Fibroblast of the aortic adventitia (primary cell): Measurements from ENCODE around the gene RASSF8. TPM values are rescaled to one million over a fixed set of nuclear protein-coding genes. Genes with fewer than 3 reads are reported as not detected.

ENCODE experiments used
- DNase-seq: peaks from one replicate; pipeline ENCODE4 v3.0.0-alpha.2; 2010; ENCODE audit warnings: low read depth
- H3K4me3 ChIP-seq: 2 replicates; pipeline ENCODE4 v1.5.1; 2011; ENCODE audit warnings: low read depth, mild to moderate bottlenecking, control low read depth, low read length, moderate library complexity
- total RNA-seq: library from RNA; depleted of rRNA; stranded (reverse); fragments of >200 nt; gene quantifications from 2 replicates; pipeline ENCODE4 v1.2.3, GENCODE V29; 2012; ENCODE audit warnings: low replicate concordance
- TF ChIP-seq, protein P1 (sequence below): IDR thresholded peaks from 2 replicates; pipeline ENCODE4 v1.5.1; 2011; ENCODE audit warnings: mild to moderate bottlenecking, low read length, control low read depth, inconsistent platforms; ENCODE audit not compliant: insufficient read depth

Gene RASSF8
- total RNA-seq, 1 donor = 128 TPM

DNA sequence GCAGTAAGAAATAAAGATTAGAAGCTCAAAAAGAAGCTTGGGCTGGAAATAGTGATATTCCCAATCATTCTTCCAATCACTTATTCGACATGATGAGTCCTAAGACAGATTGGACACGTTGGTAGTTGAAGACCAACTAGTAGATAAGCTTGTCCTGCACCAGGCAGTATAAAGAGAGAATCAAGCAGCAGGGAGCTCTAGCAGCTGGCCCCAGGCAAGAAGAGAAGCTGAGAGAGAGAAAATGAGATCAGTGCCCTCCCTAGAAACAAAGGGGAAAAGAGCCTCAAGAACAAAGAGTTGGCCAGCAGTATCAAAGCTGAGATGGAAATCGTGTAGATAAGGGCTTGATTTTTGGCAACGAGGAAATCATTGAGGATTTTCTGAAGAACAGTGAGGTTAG, 20.6 kb downstream of the RASSF8 start:
- peak; percentile 46 for DNase-seq
- TF ChIP-seq, protein P1, sequence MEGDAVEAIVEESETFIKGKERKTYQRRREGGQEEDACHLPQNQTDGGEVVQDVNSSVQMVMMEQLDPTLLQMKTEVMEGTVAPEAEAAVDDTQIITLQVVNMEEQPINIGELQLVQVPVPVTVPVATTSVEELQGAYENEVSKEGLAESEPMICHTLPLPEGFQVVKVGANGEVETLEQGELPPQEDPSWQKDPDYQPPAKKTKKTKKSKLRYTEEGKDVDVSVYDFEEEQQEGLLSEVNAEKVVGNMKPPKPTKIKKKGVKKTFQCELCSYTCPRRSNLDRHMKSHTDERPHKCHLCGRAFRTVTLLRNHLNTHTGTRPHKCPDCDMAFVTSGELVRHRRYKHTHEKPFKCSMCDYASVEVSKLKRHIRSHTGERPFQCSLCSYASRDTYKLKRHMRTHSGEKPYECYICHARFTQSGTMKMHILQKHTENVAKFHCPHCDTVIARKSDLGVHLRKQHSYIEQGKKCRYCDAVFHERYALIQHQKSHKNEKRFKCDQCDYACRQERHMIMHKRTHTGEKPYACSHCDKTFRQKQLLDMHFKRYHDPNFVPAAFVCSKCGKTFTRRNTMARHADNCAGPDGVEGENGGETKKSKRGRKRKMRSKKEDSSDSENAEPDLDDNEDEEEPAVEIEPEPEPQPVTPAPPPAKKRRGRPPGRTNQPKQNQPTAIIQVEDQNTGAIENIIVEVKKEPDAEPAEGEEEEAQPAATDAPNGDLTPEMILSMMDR = no peak
- H3K4me3 ChIP-seq = no peak overlapping the region

DNA sequence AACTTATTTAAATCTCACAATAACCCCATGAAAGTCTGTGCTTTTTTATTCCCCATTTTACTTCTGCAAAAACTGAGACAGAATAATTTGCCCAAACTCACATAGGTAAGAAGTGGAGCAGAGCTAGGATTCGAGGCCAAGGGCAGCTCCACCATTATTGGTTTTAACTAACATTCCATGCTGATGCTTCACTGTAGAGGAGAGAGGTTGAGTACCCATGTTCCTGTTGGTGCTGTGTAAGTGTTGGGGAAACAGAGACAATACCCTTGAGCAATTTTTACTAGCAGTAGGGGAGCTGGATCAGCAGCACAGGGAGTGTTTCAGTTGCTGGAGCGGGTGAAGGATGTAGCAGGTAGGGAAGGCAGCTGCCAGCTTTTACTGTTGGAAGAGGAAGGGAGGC, 21.1 kb downstream of the RASSF8 start:
- no peak overlapping the region for H3K4me3 ChIP-seq
- TF ChIP-seq, protein P1 = no peak
- DNase-seq = peak; percentile 37

DNA sequence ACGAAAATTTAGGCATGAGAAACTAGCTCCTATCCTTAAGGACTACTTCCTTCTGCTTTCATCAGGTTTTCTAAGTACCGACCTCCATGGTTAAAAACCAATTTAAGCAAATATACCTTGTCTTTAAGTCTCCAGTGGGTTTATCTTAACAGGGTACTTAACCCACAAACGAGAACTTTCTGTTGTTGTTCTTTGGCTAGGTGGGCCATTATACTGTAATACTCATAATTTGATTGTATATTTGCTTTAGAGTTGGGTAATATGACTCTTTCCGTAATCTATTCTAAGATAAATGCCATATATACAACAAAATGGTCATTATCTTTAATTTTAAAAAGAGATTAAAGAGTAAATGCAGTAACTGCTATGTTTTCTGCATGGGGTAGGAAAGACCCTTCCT, 21.6 kb downstream of the RASSF8 start:
- no peak for DNase-seq
- no peak overlapping the region for H3K4me3 ChIP-seq
- TF ChIP-seq, protein P1 = no peak

DNA sequence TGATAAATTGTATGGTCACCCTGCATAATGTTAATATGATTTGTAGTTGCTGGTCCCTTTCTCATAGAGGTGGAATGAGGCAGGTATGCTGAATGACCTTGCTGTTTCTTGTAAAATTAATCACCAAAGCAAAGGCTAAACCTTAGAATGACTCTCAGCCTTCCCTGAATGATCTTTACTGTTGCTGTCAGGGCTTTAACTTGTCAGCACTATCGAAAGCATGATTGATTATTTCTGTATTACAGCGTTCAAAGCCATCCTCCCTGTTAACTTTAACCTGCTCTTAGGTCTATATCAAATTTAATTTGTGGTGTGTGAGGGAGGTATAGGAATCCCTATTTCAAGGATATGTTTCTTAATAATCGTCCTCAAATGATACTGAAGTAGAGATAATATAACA, 23.1 kb downstream of the RASSF8 start:
- no peak for DNase-seq
- TF ChIP-seq, protein P1 = no peak
- H3K4me3 ChIP-seq = no peak overlapping the region

DNA sequence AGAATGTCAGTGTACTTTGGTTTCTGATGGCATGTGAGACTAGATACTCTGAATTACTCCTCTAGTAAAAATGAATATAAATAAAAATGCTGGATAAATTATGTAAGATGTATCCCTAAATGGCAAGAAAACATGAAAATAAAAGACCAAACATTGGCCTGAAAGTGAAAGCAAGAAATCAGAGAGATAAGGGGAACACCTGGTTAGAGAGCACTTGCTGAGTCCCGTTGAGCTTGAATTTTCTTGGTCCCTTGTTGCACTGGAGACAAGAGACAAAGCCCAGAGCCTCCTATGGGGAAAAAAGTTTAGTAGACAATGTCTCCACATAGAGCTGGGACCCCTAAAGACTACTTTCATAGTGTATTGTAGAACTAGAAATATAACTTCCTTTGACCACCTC, 23.9 kb downstream of the RASSF8 start:
- TF ChIP-seq, protein P1 = no peak
- no peak for DNase-seq
- no peak overlapping the region for H3K4me3 ChIP-seq

DNA sequence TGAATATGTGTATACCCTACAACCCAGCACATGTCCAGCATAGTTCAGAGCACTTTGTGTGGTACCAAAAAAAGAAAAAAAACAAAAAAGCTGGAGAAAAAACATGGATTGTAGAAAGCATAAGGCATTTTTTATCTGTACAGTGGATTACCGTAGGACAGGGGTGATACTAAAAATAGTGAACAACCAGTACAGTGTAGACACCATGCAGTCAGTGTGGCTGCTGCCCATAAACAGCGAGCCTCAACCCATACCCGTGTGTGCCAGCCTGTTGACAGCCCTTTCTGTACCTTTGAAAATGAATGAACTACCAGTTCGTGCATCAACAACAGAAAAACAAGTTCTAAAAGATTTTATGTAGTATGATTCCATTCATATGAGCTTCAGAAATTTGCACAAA, 25.1 kb downstream of the RASSF8 start:
- DNase-seq = no peak
- H3K4me3 ChIP-seq = no peak overlapping the region
- TF ChIP-seq, protein P1 = no peak

DNA sequence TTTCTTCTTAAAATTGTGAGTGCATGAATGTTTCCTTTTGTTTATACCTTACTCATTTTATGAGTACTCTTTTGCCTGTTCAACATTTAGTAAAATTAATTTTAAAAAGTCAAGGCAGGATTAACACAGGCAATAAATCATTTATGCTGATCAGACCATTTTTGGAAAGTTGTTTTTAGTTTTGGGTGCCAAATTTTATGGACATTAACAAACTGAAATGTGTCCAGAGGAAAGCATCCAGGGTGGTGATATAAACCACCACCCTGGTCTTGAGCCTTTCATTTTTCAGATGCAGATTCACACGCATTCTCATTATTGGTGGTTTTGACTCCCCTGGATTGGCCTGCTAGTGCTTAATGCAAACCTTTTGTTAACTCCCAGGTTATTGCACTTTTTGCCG, 26.3 kb downstream of the RASSF8 start:
- no peak overlapping the region for H3K4me3 ChIP-seq
- TF ChIP-seq, protein P1 = no peak
- no peak for DNase-seq
